HG03097 (cell line): ENCODE results near the gene PVRIG.
"Not testable (repeated sequence)": the region's sequence is repeated elsewhere in the genome, so short reads cannot be mapped to it uniquely, and the experiment has no call there.

Experiments
- ATAC-seq: cut with Tn5 transposase; IDR thresholded peaks from one replicate; pipeline ENCODE4 v1.9.1; 2021; ENCODE audit not compliant: unreplicated experiment, low FRiP score

PVRIG gene

GRCh38 chr7:100219801-100220585, at the start of gene PVRIG:
PVRIG (plus strand) TSS chr7:100219949; CDS start chr7:100219971, 22 bp downstream.
- not testable (repeated sequence) for ATAC-seq

GRCh38 chr7:100170101-100170897, 49.5 kb upstream of the PVRIG start:
- ATAC-seq, result no peak

GRCh38 chr7:100171087-100171681, 48.6 kb upstream of the PVRIG start:
- no peak for ATAC-seq

- no peak for ATAC-seq
Measured at GRCh38 chr7:100171840-100172239, 47.9 kb upstream of the PVRIG start.

- no peak for ATAC-seq
Measured at GRCh38 chr7:100173806-100174495, 45.8 kb upstream of the PVRIG start.

- ATAC-seq, result no peak
Measured at GRCh38 chr7:100174582-100174981, 45.2 kb upstream of the PVRIG start.

- no peak for ATAC-seq
Measured at GRCh38 chr7:100175296-100175935, 44.3 kb upstream of the PVRIG start.

GRCh38 chr7:100176096-100177044, 43.4 kb upstream of the PVRIG start:
- no peak for ATAC-seq

GRCh38 chr7:100177045-100178001, 42.4 kb upstream of the PVRIG start, which contains the start of the genes GPC2 and STAG3:
GPC2 (minus strand) TSS chr7:100177381; CDS start chr7:100177199, 182 bp downstream.
STAG3 (plus strand) TSS chr7:100177918; CDS start chr7:100180557, 2,639 bp downstream.
- peak; percentile 74 for ATAC-seq

- ATAC-seq, result not testable (repeated sequence)
Measured at GRCh38 chr7:100180084-100180483, 39.7 kb upstream of the PVRIG start.

- not testable (repeated sequence) for ATAC-seq
Measured at GRCh38 chr7:100182616-100183015, 37.1 kb upstream of the PVRIG start.

- not testable (repeated sequence) for ATAC-seq
Measured at GRCh38 chr7:100183090-100183489, 36.7 kb upstream of the PVRIG start.

- ATAC-seq, result no peak
Measured at GRCh38 chr7:100185726-100186125, 34.0 kb upstream of the PVRIG start.

- no peak for ATAC-seq
Measured at GRCh38 chr7:100189061-100189460, 30.7 kb upstream of the PVRIG start.

- ATAC-seq, result peak; percentile 59
Measured at GRCh38 chr7:100190048-100190711, 29.6 kb upstream of the PVRIG start.

- ATAC-seq, result no peak
Measured at GRCh38 chr7:100191775-100192174, 28.0 kb upstream of the PVRIG start.

- not testable (repeated sequence) for ATAC-seq
Measured at GRCh38 chr7:100192281-100192862, 27.4 kb upstream of the PVRIG start.
